HG02588 (cell line): ENCODE measurements around the gene VAV2.
"Not testable (repeated sequence)": the region's sequence is repeated elsewhere in the genome, so short reads cannot be mapped to it uniquely, and the experiment has no call there.

Experiments used
- ATAC-seq: cut with Tn5 transposase; IDR thresholded peaks from one replicate; pipeline ENCODE4 v1.9.1; 2021; ENCODE audit warnings: mild to moderate bottlenecking, moderate library complexity; ENCODE audit not compliant: unreplicated experiment

The VAV2 gene

GRCh38 chr9:133775951-133776905, 215.9 kb downstream of the VAV2 start:
- ATAC-seq: no peak

- no peak for ATAC-seq
Measured at GRCh38 chr9:133775291-133775690, 216.8 kb downstream of the VAV2 start.

DNA sequence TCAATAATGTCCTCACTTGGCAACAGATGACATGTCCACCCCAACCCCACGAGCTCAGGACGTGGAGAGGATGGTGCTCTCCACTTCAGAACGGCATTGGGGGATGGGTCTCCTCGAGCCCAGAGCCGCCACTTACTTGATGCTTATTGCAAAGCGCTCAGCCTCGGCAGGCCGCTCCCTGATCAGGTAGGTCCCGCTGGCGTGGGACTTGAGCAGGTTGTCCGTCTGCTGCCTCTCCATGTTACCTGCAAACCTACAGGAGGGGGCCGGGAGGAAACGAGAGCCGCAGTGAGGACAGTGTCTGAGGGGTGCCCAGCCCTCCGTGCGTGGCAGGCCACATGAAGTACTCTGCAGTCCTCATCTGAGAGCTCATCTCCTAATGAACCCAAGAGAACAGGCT, 217.3 kb downstream of the VAV2 start:
- ATAC-seq: no peak

DNA sequence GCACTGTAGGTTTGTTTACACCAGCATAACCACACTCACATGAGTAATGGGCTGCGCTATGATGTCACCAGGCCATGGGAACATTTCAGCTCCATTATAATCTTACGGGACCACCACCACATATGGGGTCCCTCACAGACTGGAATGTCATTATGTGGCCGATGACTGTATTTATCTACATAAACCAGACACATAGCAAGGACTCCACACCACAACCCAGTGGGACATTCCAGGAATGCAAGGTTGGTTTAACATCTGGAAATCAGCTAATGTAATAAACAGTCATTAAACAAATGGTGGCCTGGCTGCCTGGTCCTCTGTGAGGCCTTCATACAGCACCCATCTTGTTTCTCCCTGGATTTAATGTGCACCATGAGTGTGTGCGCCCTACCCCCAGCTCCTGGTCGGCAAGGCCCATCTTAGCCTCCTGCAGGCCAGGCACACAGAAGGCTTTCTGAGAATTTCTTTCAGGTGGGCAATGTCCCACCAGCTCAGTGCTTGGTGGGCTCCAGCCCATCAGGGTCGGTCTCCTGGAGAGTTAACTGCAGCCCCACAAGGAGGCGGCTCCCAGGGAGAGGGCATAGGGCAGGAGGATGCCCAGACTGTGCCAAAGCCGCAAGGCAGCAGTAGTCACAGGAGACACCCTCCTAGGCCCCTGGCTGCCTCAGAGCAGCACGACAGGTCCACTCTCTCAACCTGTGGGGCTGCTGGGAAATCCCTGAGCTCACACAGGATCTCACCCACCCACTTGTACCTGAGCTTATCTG, 218.1 kb downstream of the VAV2 start:
- ATAC-seq: no peak

- no peak for ATAC-seq
Measured at GRCh38 chr9:133772581-133772980, 219.5 kb downstream of the VAV2 start.

DNA sequence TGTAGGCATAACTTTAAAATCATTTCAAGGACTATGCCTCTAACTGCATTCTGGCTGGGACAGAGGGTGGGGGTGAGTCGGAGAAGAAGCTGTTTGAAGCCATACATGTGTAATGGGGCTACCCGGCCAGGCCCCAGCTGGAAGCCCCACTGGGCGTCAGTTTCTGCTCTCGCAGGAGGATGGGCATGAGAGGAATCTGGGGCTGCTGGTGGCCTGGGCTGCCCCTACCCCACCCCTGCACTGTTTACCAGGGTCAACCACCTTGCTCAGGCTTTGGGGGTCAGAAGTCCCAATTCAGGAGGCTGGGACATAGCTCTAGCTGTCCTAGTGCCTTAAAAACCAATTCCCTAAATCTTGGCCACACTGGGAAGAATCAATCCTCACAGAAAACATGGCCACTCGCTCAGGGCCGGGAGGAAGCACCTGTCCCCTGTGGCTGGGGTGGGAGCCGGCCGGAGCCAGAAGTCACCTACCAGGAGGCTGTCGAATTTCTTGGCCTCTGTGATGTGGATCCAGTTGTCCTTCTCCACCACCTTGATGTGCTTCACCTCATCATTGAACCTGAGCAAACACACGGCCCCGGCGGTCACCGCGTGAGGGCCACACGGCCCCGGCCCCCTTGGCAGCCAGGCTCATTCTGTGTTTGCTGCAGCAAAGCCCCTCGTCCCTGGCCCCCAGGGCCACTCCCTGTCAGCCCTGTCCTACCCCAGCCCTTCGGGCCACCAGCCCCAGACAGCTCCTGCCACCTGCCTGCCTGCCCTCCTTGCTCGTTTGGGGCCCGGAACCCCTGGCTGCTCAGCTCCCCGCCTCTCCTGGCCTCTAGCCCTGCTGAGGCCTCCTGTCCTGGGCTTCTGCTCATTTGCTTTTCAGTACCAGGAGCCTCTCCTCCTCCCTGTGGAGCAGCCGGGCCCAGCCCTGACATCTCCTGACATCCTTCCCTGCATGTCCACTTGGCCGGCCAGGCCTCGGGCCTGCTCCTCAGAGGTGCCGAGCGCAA, 220.3 kb downstream of the VAV2 start:
- ATAC-seq: no peak

GRCh38 chr9:133770076-133770777, 221.9 kb downstream of the VAV2 start:
- no peak for ATAC-seq

DNA sequence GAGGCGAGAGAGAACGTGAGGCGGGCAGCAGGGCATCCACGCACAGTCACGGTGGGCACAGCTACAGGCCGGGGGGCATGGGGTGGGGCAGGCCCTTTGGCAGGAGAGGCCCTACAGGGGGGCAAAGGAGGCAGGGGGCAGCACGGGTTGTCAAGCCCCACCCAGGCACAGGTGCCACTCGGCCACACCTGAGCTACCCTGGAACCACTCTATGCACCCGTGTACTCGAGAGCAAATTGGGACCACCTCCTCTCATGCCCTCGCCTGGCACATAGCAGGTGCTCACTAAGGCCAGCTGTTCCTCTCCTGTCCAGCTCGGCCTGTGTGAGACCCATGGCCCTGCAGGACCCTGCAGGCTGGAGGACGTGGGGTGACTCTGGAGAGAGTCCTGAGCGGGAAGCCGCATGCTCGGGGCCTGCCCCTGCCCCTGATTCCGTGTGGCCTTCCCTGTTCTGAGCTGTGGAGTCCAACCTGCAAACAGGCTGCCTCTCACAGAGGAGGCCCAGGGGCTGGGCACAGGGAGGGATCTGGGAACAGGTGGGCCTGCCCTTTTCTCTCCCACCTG, 222.5 kb downstream of the VAV2 start:
- no peak for ATAC-seq

DNA sequence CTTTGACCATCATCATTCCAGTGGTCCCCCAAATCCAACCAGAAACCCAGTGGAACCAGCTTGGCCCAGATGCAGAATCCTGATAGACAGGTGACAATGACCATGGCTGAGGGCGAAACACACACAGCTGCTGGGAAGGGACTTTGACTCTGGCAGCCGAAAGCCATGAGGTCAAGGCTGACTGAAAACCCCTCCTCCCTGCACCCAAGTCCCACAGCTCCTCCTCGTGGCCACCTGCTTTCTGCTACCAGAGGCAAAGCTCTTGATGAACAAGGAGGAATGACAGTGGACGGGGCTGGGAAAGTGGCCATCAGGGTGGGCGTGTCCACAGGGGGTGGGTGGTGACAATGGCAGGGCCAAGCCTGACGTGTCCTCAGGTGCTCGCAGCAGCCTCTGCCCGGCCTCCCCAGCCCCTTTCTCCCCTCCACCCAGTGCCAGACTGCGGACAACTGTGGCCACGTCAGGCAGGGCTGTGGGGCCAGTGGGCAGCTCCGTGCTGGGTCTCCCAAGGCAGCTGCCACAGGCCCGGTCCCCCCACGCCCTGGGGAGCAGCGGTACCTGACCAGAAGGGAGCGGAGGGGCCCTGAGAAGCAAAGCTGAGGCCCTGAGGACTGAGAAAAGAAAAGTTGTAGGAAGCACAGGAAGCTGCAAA, 223.1 kb downstream of the VAV2 start:
- no peak for ATAC-seq

DNA sequence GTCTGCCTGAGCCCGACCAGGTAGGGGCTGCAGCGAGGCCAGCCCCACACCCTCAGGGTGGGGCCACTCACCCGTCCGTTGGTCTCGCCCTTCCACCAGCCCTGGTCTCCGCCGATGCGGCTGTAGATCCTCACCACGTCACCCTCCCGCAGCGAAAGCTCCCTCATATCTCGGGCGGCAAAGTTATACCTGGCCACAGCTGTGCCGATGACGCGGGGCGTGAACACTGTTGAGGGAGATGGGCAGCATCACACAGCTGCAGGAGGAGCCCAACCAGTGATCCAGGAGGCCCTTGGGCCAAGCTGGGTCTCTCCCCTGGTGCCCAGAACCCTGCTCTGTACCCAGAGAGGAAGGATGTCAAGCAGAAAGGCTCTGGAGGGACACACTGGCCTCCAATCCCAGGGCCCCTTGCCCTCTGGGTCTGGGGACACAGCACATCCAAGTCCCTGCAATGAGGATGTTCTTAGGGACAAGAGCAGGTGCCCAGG, 223.7 kb downstream of the VAV2 start:
- no peak for ATAC-seq

GRCh38 chr9:133767625-133768024, 224.5 kb downstream of the VAV2 start:
- ATAC-seq: no peak

DNA sequence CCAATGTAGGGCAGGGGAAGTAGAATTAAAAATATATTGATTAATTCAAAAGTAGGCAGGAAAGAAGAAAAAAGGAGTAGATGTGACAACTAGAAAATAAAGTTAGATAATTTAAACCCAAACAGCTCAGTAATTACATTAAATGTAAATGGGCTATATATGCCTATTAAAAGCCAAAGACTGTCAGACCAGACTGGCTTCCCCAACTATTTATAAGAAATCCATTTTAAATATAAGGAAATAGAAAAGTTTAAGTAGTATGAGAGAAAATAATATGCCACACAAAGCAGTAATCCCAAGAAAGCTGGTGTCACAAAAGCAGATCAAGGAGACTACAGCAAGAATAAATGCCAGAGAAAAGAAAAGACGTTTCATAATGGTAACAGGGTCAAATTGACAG, 225.1 kb downstream of the VAV2 start:
- ATAC-seq: no peak

- ATAC-seq: not testable (repeated sequence)
Measured at GRCh38 chr9:133766234-133766633, 225.9 kb downstream of the VAV2 start.

DNA sequence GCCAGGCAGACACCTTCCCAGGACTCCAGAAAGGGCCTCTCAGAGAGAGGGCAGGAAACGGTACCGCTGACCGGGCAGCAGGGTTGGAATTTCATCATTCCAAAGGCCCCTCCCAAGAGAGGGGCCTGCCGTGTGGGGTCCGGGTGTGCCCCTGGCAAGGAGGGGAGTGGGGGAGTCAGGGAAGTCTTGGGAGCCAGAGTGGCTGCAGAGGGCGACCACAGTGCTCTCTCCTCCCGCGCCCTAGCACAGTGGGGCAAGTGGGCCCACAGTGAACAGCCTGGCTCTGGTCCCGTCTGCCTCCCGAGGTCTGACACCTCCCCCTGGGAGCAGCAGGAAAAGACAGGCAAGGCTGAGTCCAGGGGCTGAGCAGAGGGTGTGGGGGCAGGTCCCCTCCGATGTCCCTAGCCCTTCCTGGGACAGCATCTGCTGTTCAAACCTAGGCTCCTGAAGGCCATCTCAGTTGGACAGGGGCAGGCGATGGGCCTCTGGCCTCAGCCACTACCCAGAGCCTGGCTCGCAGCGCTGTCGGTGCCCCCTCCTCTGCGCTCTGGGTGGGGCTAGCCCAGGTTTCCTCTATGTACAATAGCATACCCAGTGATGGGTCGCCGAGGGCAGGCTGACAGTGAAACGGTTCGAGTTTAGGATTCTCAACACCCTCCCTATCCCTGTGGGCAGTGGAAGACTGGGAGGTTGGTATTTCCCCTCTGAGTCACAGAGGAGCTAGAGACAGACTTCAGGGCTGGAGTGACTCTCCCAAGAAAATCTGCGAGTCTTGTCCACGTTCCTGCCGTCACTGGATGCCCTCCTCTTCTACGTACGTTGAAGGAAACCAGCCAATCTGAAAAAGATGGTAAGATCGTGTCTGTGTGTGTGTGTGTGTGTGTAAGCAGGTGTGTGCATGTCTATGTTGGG, 228.6 kb downstream of the VAV2 start:
- ATAC-seq: no peak

DNA sequence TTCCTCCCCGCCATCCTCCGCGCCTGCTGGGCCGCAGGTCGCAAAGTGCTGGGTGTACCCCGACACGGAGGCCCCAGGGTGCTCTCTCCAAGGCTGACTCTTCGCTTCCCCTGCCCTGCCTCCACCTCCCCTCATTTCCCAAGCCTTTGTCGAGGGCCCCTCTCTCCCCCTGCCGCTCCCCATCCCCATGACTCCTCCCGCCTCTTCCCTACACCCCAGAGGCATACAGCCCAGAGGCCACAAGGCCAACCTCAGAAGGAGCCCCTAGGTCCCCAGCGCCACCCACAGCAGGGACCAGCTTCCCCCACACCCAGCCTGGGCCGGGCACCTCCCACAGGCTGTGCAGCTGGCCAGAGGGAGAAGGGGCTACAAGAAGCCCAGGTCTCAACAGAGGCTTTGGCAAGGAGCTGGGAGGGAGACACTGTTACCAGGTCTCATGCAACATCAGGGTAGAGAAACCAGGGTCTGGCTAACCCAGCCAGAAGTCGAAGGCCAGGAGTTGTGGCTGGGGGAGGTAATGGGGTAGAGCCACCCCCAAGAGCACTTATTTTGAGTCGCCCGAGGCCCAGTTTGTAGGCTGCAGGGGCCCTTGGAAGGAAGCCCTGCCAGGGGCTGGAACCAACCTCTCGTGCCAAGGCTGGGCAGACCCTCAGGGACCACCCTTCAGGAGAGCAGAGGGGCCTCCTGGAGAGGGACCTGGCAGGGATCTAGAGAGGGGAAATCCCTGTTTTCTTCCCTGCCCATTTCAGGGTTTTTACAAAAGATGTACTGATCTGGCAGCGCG, 229.4 kb downstream of the VAV2 start:
- no peak for ATAC-seq

DNA sequence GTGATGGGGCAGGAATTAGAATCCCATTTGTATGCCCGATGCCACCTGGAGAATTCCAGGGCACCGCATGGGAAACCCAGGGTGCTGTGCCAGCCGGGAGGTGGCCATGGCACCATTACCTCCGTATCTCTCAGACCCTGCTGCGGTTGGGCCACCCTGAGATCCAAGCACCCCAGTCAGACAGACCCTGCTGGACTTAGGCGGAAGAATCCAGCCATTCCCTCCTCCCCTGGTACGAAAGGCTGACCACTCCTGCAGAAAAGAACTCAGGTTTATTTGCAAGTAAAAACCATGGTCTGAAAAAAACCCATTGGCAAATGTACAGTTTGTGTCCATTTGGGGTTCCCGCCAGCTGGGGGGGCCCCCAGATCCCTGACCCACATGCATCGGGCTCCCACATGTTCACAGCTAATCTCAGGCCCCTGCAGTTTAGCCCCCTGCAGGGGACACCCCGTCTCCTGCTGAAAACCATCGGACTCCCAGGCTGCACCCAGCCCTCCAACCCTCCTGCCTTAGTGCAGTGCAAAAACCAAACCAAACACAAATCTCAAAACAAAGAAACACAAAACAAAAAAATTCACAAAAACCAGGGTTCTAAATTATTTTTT, 230.4 kb downstream of the VAV2 start:
- no peak for ATAC-seq

- ATAC-seq: no peak
Measured at GRCh38 chr9:133760713-133761290, 231.3 kb downstream of the VAV2 start.
